ENCODE data around the gene UMOD.

The UMOD gene

GRCh38 chr16:20298452-20298851 is 54.1 kb downstream of the UMOD start:
- no peak for DNase-seq

DNA sequence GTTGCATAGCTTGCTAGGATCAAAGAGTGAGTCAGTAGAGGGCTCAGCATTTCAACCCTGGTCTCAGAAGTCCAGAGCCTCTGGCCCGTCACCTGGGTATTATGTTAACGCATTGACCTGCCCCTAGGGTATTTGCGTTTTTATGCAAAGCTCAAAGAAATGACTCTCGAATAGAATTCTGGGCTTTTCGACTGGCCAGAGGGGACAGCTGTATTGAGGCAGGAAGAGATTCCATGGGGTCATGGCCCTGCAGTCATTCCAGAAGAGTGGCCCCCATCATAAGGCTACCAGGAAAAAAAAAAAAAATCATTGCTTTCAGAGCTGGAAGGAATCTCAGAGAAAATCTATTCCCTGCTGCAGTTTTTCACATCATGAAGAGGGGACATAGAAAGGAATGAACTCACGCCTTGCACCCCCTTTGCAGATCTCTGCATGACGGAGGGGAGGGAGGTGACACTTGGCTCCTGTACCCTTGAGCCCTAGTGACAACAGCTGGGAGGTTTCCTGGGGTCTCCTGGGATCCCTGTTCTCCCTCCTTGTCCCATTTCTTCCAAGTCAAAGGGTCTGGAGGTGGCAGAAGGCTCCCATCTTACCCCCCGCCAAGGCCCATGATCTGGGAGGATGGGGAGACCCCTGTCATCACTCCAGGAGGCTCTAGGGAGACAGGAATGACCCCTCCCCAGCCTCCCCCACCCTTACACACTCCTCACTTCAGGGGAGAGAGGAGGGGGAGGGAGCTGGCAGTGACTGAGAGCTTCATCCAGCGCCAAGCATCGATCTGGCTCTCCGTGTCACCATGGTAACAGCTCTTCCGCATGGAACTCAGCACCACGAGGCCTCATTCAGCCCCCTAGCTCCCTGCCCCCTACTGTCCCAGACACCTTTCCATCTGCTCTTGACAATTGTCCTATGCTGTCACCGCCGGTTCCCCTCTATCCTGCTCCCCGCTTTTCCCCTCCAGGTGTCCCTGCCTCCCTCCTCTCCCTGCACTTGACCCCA is 61.0 kb downstream of the UMOD start:
- DNase-seq: peak in 1 of 2 experiments; percentile 7

DNA sequence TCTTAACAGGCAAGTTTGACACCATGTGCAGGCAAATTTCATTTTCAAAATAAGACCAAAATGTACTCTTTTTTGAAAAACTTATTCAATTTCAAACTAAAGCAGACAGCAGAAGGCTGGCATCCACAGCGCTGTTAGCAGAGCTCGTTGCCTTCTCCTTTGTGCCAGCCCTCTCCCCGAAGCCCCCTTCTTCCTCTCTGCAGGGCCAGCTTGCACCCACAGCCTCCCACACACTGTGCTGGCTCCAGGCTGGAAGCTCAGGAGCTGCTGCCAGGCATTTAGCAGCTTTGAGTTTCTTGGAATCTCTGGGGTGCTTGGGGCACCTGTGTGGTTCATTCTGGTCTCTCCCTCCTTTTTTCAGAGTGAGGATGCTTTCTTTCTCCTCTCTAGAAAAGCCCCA is 62.9 kb downstream of the UMOD start:
- DNase-seq: no peak

DNA sequence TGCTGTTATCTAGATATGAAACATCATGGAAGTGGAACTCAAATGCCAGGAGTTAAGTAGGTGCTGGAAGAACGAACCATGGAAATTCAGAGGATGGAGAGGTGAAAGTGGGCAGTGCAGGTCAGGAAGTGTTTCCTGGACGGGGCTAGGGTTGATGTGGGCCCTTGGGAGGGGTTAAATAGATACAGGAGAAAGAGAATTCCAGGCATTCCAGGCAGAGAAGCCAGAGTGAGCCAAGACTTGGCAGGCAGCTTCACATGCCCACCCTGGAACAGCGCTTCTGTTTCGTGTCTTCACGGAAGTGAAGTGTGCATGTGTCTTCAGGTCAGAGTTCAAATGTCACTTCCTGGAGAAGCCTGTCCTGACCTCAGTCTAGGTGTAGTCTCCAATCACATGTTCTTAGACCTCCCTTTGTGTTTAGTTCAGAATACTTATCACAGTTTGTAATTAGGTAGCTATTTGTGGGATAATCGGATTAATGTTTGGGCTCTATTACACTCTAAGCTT is 66.5 kb downstream of the UMOD start:
- no peak for DNase-seq

All from NCI-H526 (cell line).